Dedifferentiated amniotic fluid mesenchymal stem cell (primary cell): ENCODE data around the gene KHDRBS1.
"Not testable (repeated sequence)": the region's sequence is repeated elsewhere in the genome, so short reads cannot be mapped to it uniquely, and the experiment has no call there.

Experiments
- DNase-seq: peaks from one replicate; pipeline ENCODE4 v3.0.0-alpha.2; 2016; ENCODE audit errors: extremely low spot score

The KHDRBS1 gene

GRCh38 chr1:32013386-32014198 lies at the start of gene KHDRBS1:
Gene KHDRBS1, plus strand, starts transcription at chr1:32013868. Its CDS starts 128 bp downstream, at chr1:32013996.
- DNase-seq, result peak; percentile 99

- DNase-seq, result no peak
These were observed 42.8 kb upstream of the KHDRBS1 start for GRCh38 chr1:31970873-31971272.

- DNase-seq, result no peak
These were observed 37.3 kb upstream of the KHDRBS1 start for GRCh38 chr1:31976401-31976800.

- peak; percentile 71 for DNase-seq
These were observed 36.1 kb upstream of the KHDRBS1 start for GRCh38 chr1:31977385-31978131.

- no peak for DNase-seq
These were observed 34.7 kb upstream of the KHDRBS1 start for GRCh38 chr1:31978843-31979400.

GRCh38 chr1:31980835-31981455 lies 32.7 kb upstream of the KHDRBS1 start:
- no peak for DNase-seq

GRCh38 chr1:31981456-31981839 lies 32.2 kb upstream of the KHDRBS1 start:
- no peak for DNase-seq

GRCh38 chr1:31981972-31982371 lies 31.7 kb upstream of the KHDRBS1 start:
- no peak for DNase-seq

GRCh38 chr1:31984419-31985347 lies 29.0 kb upstream of the KHDRBS1 start:
- no peak for DNase-seq

- no peak for DNase-seq
These were observed 28.2 kb upstream of the KHDRBS1 start for GRCh38 chr1:31985430-31985829.

GRCh38 chr1:31987135-31987619 lies 26.5 kb upstream of the KHDRBS1 start:
- no peak for DNase-seq

- DNase-seq, result no peak
These were observed 23.7 kb upstream of the KHDRBS1 start for GRCh38 chr1:31989964-31990363.

- no peak for DNase-seq
These were observed 22.5 kb upstream of the KHDRBS1 start for GRCh38 chr1:31991182-31991581.

GRCh38 chr1:31995263-31995662 lies 18.4 kb upstream of the KHDRBS1 start:
- no peak for DNase-seq

- not testable (repeated sequence) for DNase-seq
These were observed 17.5 kb upstream of the KHDRBS1 start for GRCh38 chr1:31996121-31996520.

GRCh38 chr1:32001863-32002262 lies 11.8 kb upstream of the KHDRBS1 start:
- no peak for DNase-seq

- not testable (repeated sequence) for DNase-seq
These were observed 11.4 kb upstream of the KHDRBS1 start for GRCh38 chr1:32002285-32002684.

- DNase-seq, result no peak
These were observed 8.1 kb upstream of the KHDRBS1 start for GRCh38 chr1:32005522-32005921.

GRCh38 chr1:32007591-32007940 lies 6.1 kb upstream of the KHDRBS1 start:
- DNase-seq, result no peak

- DNase-seq, result no peak
These were observed 3.4 kb upstream of the KHDRBS1 start for GRCh38 chr1:32010246-32010645.
